Uterus (tissue), 4 donors: ENCODE data around the gene MTHFD2. TPM values are rescaled to one million over a fixed set of nuclear protein-coding genes. Genes with fewer than 3 reads are reported as not detected.
"Not testable (repeated sequence)": the region's sequence is repeated elsewhere in the genome, so short reads cannot be mapped to it uniquely, and the experiment has no call there.

ENCODE experiments used
- DNase-seq, 2 donors: peaks; one replicate each; pipeline ENCODE4 v3.0.0-alpha.2; 2019 to 2020
- H3K27ac ChIP-seq, 2 donors: fragments of 200-600 bp; sonication (generic); 1 replicate in 1 of 2; 2 replicates in 1 of 2; pipeline ENCODE4 v1.5.1; 2016 to 2018
- H3K27me3 ChIP-seq, 2 donors: fragments of 200-600 bp; sonication (generic); one replicate each; pipeline ENCODE4 v1.5.1; 2018 to 2019; ENCODE audit warnings: control low read depth in 1 of 2
- H3K36me3 ChIP-seq, 2 donors: fragments of 200-600 bp; sonication (generic); one replicate each; pipeline ENCODE4 v1.5.1; 2019; ENCODE audit warnings: control low read depth in 1 of 2
- H3K4me1 ChIP-seq, 2 donors: fragments of 200-600 bp; sonication (generic); one replicate each; pipeline ENCODE4 v1.5.1; 2018 to 2019; ENCODE audit warnings: control low read depth in 1 of 2
- H3K4me3 ChIP-seq, 2 donors: fragments of 200-600 bp; sonication (generic); 1 replicate in 1 of 2; 2 replicates in 1 of 2; pipeline ENCODE4 v1.5.1; 2018 to 2019; ENCODE audit warnings: mild to moderate bottlenecking in 1 of 2
- H3K9me3 ChIP-seq, 2 donors: fragments of 200-600 bp; sonication (generic); one replicate each; pipeline ENCODE4 v1.5.1; 2019; ENCODE audit warnings: control low read depth in 1 of 2
- POLR2A ChIP-seq, 2 donors: fragments of 450-650 bp; IDR thresholded peaks; one replicate each; pipeline ENCODE4 v1.6.1; 2016; ENCODE audit warnings: antibody characterized with exemption in 2 of 2, mild to moderate bottlenecking in 1 of 2, moderate library complexity in 1 of 2
- intact Hi-C: fragments of 100-400 bp; cut with DNase I; formaldehyde crosslinking; loops from one replicate; pipeline ENCODE4 v1.15.1; 2023; ENCODE audit warnings: low total_unique reads
- total RNA-seq, 4 donors: library from RNA; depleted of rRNA in 3 of 4; stranded (reverse); fragments of >200 nt in 3 of 4; gene quantifications; one replicate each; pipeline versions ENCODE4 v1.1.0 to v1.2.4, GENCODE V29; 2014 to 2023
- TF ChIP-seq, protein P1 (sequence below), 4 experiments: fragments of 200-600 bp in 2 of 4; fragments of 450-650 bp in 2 of 4; sonication (generic) in 2 of 4; IDR thresholded peaks; one replicate each; pipeline ENCODE4 v1.5.1; 2016 to 2019; ENCODE audit warnings: antibody characterized with exemption in 4 of 4, mild to moderate bottlenecking in 2 of 4, moderate library complexity in 1 of 4
- donor health status: DM: yes; HTN: yes; CAD: no.

MTHFD2 gene
- total RNA-seq, 4 donors from 2014 or later, result 32.0 to 55.5 (median 42.3) TPM

DNA sequence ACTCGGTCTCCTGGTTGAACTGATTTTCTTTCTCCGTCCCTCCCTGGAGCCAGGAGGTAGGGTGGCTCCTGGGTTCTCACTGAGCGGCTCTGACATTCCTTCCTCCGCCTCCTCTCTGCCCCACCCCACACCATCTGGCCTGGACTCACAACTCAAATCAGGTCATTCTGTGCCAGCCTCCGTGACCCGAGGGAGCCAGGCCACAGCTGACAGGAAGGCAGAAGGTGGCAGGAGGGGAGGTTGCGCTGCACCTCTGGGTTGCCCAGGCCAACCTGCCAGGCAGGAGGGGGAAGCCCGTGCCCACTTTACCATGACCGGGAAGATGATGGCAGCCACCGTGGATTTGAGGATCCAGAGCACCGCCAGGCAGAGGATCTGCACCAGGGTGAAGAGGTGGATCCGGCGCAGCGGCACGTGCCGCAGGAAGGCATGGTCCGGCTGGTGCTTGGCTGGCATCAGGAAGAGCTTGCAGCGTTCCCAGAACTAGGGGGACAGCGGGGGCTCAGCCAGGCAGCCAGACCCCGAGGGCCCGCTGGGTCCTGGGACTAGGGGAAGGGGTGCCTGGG, 28.3 kb downstream of the MTHFD2 start:
- no peaks in the 10 kb centered on the region for H3K36me3 ChIP-seq
- H3K4me1 ChIP-seq, result no peaks in the 10 kb centered on the region
- TF ChIP-seq, protein P1, sequence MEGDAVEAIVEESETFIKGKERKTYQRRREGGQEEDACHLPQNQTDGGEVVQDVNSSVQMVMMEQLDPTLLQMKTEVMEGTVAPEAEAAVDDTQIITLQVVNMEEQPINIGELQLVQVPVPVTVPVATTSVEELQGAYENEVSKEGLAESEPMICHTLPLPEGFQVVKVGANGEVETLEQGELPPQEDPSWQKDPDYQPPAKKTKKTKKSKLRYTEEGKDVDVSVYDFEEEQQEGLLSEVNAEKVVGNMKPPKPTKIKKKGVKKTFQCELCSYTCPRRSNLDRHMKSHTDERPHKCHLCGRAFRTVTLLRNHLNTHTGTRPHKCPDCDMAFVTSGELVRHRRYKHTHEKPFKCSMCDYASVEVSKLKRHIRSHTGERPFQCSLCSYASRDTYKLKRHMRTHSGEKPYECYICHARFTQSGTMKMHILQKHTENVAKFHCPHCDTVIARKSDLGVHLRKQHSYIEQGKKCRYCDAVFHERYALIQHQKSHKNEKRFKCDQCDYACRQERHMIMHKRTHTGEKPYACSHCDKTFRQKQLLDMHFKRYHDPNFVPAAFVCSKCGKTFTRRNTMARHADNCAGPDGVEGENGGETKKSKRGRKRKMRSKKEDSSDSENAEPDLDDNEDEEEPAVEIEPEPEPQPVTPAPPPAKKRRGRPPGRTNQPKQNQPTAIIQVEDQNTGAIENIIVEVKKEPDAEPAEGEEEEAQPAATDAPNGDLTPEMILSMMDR (IDR thresholded peaks at IDR 0.05), result no peak
- TF ChIP-seq POLR2A (IDR thresholded peaks at IDR 0.05), result no peak
- intact Hi-C loops, result no loop called here
- H3K4me3 ChIP-seq, result no peak overlapping the region
- H3K27ac ChIP-seq, result no peak overlapping the region
- no peak for DNase-seq
- no peaks in the 10 kb centered on the region for H3K9me3 ChIP-seq
- no peaks in the 10 kb centered on the region for H3K27me3 ChIP-seq

DNA sequence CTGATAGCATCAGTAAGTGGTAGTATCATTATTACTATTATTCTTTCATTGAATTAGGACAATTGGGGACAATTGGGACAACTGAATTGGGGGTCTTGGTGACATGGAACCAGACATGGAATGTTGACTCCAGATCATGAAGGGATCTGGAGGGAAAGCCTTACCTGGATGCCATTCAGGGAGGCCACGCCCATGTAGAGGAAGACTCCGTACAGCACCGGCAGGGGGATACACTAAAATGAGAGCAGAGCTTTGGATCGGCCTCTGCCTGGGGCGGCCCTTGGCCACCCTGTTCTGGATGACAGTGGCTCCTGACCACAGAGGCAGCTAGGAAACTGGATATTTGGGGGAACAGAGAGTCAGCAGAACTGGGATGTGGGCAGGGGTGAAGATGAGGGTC, 29.2 kb downstream of the MTHFD2 start:
- no peaks in the 10 kb centered on the region for H3K36me3 ChIP-seq
- intact Hi-C loops, result no loop called here

DNA sequence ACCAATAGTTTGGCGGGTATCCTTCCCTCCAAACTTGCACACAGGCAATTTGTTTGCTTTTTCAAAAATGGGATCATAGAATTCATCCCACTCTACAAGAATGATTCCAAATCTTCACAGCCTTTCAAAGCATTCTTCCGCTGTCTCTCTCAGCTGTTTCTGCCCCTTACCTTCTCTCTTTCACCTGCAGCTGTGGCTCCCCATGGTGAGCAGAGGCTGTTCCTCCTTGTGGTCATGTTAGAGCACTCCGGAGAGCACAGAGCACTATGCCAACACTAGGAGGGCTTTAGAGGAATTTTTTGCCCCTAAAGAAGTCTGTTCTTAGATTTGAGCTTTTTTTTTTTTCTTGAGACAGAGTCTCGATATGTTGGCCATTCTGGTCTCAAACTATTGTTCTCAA, 30.4 kb downstream of the MTHFD2 start:
- Histone ChIP-seq H3K27ac (no peak overlapping the region), H3K36me3 (no peaks in the 10 kb centered on the region), H3K4me1 (no peaks in the 10 kb centered on the region), H3K4me3 (no peak overlapping the region), H3K9me3 (no peaks in the 10 kb centered on the region), H3K27me3 (no peaks in the 10 kb centered on the region)
- DNase-seq, result no peak
- TF ChIP-seq, protein P1 (IDR thresholded peaks at IDR 0.05), result no peak
- no peak for TF ChIP-seq POLR2A (IDR thresholded peaks at IDR 0.05)
- intact Hi-C loops, result no loop called here

More for the DNA sequence above, 29.2 kb downstream of the MTHFD2 start:
- TF ChIP-seq POLR2A (IDR thresholded peaks at IDR 0.05), result no peak
- TF ChIP-seq, protein P1 (IDR thresholded peaks at IDR 0.05), result no peak
- Histone ChIP-seq H3K27ac (no peak overlapping the region), H3K4me3 (no peak overlapping the region), H3K27me3 (no peaks in the 10 kb centered on the region), H3K9me3 (no peaks in the 10 kb centered on the region), H3K4me1 (no peaks in the 10 kb centered on the region)
- DNase-seq, result no peak

DNA sequence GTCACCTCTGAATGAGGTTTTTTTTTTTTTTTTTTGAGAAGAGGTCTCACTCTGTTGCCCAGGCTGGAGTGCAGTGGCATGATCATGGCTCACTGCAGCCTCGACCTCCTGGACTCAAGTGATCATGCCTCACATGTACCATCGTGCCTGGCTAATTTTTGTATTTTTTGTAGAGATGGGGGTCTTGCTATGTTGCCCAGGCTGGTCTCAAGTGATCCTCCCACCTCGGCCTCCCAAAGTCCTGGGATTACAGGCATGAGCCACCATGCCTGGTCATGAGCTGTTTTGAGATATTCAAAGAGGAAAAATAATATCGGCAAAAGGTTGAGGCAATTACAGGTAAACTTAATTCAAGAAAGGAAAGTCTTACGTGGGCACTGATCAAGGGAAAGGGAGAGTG, 31.4 kb downstream of the MTHFD2 start:
- H3K9me3 ChIP-seq, intact Hi-C loops, H3K4me1 ChIP-seq, H3K27me3 ChIP-seq, DNase-seq, H3K27ac ChIP-seq, H3K36me3 ChIP-seq, H3K4me3 ChIP-seq: not testable (repeated sequence)

DNA sequence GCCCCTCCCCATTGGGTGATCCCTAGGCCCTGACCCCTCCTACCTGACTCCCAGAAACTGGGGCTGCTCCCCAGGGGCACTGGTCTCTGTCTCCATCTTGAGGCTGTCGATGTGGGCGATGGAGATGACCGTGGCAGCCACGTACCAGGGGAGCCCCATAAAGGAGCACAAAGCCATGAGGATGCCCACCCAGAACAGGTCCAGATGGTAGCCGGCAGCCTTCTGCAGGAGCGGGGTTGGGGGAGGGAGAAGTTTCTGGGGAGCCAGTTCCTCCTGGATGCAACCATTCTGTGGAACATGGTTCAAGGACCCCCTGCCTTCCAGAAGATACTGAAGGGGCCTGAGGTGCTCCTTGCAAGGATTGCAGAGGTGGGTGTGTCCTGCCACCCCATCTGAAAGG, 34.0 kb downstream of the MTHFD2 start:
- no peaks in the 10 kb centered on the region for H3K9me3 ChIP-seq
- no peaks in the 10 kb centered on the region for H3K36me3 ChIP-seq
- no peaks in the 10 kb centered on the region for H3K27me3 ChIP-seq
- H3K4me3 ChIP-seq, result no peak overlapping the region
- TF ChIP-seq, protein P1 (IDR thresholded peaks at IDR 0.05), result no peak
- TF ChIP-seq POLR2A (IDR thresholded peaks at IDR 0.05), result no peak
- no peak overlapping the region for H3K27ac ChIP-seq
- no peaks in the 10 kb centered on the region for H3K4me1 ChIP-seq
- no peak for DNase-seq
- intact Hi-C loops, result no loop called here

DNA sequence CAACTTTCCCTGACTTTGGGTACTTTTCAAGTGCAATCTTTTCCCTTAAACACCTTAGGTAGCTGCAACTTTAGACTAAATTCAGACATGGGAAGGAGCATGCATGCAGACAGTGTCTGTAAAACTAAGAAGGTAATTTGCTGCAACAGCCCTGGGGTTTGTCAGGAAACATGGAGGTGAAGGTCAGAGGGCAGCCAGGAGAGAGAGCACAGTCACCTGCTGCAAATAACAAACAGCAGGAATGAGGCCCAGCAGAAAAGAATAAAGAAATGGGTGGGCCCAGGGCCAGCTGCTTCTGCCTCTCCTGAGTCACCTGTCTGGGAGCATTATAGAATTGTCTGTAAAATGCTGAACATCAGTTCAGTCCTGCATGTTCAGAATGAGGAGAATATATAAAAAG, 35.2 kb downstream of the MTHFD2 start:
- TF ChIP-seq POLR2A (IDR thresholded peaks at IDR 0.05), result no peak
- TF ChIP-seq, protein P1 (IDR thresholded peaks at IDR 0.05), result no peak
- intact Hi-C loops, result no loop called here
- DNase-seq, result no peak
- Histone ChIP-seq H3K4me1 (no peaks in the 10 kb centered on the region), H3K4me3 (no peak overlapping the region), H3K27ac (no peak overlapping the region), H3K36me3 (no peaks in the 10 kb centered on the region), H3K27me3 (no peaks in the 10 kb centered on the region), H3K9me3 (no peaks in the 10 kb centered on the region)
